Stimulated activated CD4-positive, alpha-beta T cell treated with anti-CD3 and anti-CD28 coated beads, Interleukin-1b, Interleukin-23, amount 100 ng/mL, for 4 hours (primary cell): ENCODE data around the gene DLK1.

Source experiments
- DNase-seq, 2 donors: peaks; one replicate each; pipeline ENCODE4 v3.0.0-alpha.2; 2020; ENCODE audit warnings: low read depth in 2 of 2

Gene DLK1

GRCh38 chr14:100693877-100694578 is 32.7 kb upstream of the DLK1 start:
- no peak for DNase-seq

DNA sequence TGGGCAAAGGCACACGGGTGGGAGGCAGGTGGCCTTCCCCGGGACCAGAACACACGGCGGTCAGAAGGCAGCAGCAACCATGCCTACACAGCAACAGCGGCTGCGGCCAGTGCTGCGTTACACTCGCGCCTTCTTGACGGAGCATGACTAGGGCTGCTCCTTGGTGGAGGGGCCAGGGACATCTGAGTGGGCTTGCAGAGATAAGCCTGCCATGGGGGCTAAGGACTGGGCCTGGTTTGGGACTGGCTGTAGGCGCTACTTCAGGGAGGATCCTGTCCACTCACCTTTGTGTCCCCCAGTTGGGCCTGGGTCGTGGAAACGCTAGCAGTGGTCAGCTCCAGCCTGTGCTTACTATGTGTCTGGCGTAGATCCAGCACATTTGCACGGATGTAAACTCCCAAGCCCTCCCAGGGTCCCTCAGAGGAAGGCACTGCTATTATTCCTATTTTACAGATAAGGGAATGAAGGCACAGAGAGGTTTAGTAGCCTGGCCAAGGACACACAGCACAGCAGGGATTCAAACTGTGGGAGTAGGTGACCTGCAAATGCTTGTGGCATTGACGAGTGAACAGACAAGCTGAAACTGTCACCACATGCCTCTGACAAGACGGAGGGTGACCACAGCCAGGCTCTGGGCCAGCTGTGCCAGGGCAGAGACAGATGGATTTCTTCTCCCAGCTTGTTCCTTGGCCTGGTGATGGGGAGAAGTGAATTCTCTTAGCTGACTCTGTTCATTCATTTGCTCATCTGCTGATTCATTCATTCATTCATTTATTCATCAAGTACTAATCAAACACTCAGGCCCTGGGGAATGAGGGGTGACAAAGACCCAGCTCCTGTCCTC is 31.9 kb upstream of the DLK1 start:
- DNase-seq: no peak

DNA sequence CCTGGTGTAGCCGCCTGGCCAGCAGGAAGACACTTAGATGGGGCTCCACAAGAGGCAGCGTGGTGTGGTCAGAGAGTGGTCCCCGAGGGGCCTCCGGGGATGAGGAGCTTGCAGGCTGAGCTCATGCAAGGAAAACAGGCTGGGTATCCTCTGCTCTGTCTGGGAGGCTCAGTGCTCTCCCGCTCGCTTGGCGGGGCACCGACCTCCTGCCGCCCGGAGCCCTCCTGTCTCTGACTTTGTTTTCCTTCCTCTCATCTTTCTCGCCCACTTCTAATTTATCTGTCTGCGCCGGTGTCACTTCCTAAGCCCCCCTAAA is 31.3 kb upstream of the DLK1 start:
- DNase-seq: no peak

- no peak for DNase-seq
Measured at GRCh38 chr14:100696008-100696407, 30.7 kb upstream of the DLK1 start.

DNA sequence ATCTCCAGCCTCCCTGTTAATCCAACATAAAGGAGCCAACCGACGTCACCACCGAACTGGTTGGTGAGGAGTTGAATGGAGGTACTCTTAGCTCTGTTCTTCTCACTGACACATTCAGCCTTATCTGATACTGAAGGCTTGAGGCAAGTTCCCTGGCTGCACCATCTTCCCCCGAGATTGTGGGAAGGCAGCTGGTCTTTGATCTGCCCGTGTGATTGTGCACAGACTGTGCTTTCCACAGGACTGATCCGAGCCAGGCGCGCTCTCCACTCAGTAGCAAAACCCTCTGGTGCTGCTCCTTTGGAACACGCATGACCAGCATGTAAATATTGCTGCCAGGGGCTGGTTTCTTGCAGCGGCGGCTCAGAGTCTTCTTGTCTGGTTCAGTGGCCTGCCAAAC is 30.1 kb upstream of the DLK1 start:
- no peak for DNase-seq

DNA sequence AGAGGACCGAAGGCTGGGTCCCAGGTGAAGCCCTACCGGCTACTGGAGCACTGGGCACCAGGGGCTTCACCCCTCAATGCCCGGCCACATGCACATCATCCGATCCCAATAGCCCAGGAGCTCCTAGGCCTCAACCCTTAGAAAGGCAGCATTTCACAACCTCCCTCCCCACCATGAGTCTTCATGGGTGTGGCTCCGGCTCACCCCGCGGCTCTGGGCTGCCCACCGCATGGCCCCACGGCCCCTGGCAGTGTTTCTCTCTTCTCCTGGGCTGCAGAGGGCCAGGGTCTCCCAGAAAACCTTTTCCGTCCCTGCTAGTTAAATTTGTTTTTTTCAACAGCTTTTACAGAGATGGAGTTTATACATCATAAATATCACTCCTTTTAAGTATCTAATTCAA is 28.6 kb upstream of the DLK1 start:
- DNase-seq: no peak

DNA sequence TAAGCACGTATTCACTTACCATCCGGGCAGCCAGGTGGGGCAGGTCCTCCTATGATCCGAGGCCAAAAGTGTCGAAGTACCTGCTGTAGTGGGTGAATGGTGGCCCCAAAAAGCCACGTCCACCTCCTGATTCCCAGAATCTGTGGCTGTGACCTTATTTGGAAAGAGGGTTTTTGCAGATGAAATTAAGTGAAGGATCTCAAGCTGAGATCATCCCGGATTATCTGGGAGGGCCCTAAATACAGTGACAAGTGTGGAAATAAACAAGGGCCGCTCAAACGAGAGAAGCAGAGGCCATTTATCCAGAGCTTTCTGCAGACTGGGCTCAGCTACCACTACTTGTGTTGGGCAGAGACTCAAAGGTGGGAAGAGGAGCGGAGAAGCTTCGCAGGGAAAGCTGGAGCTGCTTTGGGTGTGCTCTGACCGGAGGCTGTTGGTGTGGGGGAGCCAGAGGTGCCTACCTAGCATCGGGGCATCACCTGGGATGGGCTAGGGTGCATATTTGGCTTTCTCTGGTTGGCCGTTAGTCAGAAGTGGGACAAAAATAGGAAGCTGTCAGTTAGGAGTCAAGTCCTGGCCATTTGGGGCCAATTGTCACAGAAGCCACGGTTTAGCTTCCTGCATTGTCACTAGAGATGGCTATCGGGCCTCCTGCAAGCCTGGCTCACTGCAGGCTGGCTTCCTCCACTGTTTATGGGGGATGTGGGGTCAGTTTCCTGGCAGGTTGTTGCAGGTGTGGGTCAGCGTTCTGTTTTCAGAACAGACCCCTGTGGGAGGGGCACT is 27.8 kb upstream of the DLK1 start:
- no peak for DNase-seq

- no peak for DNase-seq
Measured at GRCh38 chr14:100701314-100701713, 25.4 kb upstream of the DLK1 start.

DNA sequence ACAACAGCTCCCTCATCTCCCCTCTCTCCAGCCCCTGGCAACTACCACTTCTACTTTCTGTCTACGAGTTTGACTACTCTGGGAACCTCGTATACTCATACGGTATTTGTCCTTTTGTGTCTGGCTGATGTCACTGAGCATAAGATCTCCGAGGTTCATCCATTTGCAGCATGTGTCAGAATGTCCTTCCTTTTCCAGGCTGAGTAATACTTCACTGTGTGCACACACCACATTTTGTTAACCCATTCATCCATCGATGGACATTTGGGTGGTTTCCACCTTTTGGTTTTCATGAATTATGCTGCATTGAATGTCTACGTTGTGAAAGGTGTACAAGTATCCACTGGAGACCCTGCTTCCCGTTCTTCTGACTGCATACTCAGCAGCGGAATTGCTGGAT is 24.1 kb upstream of the DLK1 start:
- no peak for DNase-seq

DNA sequence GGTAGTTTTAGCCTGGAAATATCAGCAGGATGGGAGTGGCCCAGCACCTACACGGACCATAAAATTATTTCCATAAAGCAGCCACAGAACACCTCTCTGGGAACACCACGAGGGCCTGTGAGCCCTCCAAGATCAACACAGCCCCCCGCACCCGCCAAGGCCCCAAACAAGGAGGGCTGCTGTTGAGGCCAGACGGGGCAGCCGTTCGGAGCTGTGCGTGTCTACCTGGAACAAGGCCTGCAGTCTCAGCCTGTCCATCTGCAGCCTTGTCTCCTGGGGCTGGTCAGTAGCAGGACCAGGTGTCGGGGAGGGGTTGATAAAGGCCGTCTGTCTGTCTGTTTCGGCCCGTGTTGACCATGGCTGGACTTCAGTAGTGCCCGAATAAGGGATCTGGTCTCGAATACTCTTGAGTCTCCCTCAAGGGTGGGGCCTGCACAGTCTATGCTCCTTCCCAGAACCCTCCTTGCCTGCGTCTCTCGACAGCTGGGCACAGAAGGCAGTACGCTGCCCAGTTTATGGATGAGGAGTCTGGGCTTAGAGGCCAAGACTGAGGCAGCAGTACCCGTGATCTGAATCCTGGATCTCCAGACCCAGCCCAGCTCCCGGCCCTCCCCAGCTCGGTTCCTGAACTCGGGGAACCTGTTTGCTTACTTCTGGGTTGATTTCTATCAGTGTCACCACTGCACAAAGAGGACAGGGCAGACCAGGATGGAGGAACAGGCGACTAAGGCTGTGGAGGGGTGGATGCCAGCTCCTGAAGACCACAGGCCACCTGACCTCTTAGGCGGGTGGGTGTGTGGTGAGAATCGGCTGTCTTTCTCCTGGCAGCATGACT is 23.1 kb upstream of the DLK1 start:
- no peak for DNase-seq

GRCh38 chr14:100706200-100706599 is 20.5 kb upstream of the DLK1 start:
- no peak for DNase-seq

DNA sequence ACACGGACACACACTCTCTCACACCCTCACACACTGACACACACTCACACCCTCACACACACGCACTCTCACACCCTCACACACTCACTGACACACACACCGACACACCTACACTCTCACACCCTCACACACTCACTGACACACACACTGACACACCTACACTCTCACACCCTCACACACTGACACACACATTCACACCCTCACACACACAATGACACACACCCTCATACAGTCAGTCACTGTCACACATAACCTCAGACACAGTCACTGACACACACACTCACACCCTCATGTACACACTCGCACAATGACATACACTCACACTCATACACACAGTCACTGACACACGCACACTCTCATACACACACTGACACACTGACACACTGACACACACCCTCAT is 19.8 kb upstream of the DLK1 start:
- DNase-seq: no peak

DNA sequence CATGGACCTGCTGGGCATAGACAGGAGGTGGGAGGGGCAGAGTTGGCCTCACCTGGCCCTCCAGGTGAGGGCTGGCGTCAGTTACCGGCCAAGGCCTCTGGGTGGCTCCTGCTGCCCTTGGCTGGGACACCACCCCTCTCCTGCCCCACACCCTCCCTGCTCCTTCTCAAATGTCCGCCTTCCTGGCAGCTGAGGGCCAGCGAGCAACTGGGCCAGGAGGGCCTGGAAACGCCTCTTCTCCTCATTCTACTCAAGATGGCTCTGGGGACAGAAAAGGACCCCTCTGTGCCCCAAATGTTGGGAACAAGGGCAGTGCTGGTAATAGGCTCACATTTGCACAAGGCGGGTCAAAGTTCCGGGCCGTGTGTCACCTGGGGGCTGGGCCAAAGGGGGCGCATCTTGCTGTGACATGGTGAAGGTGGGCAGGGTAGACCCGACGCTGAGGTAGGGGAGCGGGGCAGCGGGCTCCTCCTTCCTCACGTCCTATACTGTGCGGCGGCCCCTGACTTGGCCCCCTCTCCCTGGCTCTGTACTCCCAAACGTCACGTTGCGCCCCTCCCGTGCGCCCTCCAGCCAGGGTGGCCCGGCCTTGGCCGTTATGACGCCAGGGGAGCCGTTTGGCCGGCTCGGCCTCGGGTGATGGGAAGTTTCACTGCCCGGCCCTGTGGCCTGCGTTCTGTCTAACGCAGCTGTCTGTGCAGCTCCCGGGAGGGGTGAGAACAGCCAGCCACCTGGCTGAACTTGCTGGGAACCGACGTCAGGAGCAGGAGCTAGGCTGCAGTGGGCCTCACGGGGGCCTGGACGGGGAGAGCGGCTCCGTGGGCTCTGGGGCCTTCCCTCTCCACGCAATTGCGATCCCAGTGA is 18.0 kb upstream of the DLK1 start:
- DNase-seq: no peak

DNA sequence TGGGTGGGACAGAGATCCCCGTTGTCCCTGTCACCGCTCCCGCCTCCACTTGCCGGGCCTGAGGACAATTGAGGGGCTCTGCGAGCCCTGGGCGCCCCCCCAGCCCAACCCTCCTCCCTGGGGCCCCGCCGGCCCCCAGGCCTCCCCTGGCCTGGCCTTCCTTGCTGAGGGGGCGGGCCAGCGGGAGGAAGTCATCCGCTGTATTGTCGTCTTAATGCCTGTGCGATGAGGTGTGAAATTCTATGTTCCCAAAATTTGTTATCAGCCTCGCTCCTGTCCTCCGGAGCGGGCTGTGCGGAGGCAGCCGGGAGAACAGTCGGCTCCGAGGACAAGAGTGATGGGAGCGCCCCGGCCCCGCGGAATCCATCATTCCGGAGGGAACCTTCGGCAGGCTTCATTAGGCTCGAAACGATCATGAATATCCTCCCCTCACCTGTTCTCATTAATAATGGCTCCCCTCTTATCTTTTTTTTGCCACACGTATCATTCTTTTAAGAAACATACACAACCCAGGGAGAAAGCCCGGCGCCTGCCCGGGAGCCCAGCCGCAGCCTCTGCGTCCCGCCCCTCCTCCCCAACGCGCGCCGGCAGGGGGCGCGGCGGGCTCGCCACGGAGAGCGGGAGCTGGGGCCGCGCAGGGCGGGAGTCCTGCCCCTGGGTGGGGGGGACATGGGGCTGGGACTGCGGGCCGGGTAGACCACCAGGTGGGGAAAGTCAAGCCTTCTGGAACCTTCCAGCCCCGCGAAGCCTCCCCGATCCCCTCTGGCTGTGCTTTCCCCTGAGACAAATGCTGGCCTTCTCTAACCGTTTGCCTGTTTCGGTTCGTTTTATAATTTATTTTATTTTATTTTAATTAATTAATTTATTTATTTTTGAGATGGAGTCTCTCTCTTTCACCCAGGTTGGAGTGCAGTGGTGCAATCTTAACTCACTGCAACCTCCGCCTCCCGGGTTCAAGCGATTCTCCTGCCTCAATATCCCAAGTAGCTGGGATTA is 17.1 kb upstream of the DLK1 start:
- no peak for DNase-seq

DNA sequence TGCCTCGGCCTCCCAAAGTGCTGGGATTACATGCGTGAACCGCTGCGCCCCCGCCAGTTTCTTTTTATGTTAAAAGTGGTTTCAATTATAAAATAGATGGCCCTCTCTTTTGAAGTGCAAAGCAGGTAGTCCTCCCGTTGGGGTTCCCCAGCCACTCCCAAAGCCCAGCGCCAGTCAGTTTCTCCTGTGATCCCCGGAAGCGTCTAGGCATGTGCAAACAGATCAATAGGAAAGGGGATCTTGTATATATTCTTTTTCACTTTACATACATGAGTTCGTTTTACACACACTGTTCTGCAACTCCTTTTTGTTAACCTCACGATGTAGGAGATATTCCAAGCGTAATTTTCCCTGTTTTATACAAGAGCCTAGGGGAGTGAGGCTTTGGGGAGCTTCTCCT is 16.3 kb upstream of the DLK1 start:
- no peak for DNase-seq

GRCh38 chr14:100710826-100711462 is 15.7 kb upstream of the DLK1 start:
- DNase-seq: no peak

DNA sequence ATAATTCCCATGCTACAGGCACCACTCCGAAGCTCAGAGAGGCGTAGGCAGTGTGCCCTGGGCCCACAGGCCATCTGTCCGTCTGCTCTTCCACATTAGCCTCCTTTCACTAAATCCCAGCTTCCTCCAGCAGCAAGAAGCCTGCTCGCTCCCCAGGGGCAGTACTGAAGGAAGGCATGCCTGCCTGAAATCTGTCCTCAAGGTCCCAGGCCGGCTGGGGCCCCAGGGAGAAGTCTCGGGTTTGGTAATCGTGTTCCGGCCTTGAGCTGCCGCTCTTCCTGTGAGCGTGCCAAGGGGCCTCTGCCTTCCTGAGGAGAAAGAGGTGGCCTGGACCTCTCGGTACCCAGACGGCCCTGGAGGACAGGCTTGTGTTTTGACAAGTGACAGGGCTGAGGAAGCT is 15.2 kb upstream of the DLK1 start:
- no peak for DNase-seq

DNA sequence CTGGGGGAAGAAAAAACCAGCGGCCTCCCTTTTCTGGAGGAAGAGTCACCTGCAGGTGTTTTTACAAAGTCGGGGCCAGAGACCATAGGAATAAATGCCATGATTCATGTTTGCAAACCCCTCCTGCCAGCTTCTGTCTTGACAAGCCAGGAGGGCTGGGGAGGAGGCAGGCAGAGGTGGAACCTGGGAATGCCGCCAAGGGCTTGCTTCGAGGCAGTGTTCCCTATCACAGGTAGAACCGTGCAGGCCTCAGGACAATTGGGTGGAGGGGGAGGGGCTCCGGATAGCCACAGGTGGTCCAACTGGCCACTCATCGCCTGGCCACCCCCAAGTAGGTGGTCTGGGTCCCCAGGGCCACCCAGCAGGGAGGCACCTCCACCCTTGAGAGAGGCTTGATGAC is 14.2 kb upstream of the DLK1 start:
- no peak for DNase-seq

DNA sequence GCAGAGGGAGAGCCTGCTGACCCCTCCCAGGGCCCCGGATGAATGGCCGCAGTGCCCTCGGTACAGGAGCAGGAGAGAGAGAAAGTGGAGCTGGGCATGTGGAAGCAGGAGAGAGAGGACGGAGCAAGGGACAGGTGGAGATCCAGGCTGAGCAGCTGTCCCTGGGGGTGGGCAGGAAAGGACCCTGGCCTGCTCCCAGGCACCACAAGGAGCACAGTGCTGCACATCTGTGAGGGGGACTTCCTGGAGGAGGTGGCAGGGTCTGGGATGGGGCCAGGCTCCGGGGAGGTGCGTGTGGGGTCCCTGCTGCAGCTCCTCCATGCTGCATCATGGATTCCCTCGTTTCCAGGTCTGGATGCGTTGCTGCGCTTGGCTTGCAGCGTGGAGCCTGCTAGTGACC is 13.0 kb upstream of the DLK1 start:
- DNase-seq: no peak
